A549 (cell line): ENCODE results near the gene DSCAML1. TPM values are rescaled to one million over a fixed set of nuclear protein-coding genes. Genes with fewer than 3 reads are reported as not detected.

Experiments used
- ATAC-seq, 2 experiments: fragments of 200-7000 bp in 1 of 2; fragments of >200 bp in 1 of 2; cut with Nextera tagmentation in 1 of 2; cut with Tn5 transposase in 1 of 2; 3 replicates each; pipeline versions ENCODE4 v1.8.0 to v1.9.1; 2018 to 2020; ENCODE audit warnings: mild to moderate bottlenecking in 1 of 2, moderate library complexity in 1 of 2
- CTCF ChIA-PET: fragments of 300-600 bp; sonication (Branson Sonifier 250); formaldehyde crosslinking; extraction: SDS; loops from one replicate; lab custom pipeline; 2021; ENCODE audit warnings: antibody characterized with exemption, inconsistent platforms; lab: Yijun Ruan, JAX
- POLR2A ChIA-PET: fragments of 350-600 bp; formaldehyde crosslinking; extraction: SDS; loops from one replicate; lab custom pipeline; 2021; ENCODE audit warnings: antibody characterized with exemption, inconsistent platforms; lab: Yijun Ruan, JAX
- DNase-seq, 2 experiments: peaks; one replicate each; pipeline versions ENCODE4 v3.0.0 to v3.0.0-alpha.2; 2011 to 2016; ENCODE audit warnings: low read depth in 1 of 2, low spot score in 1 of 2
- FAIRE-seq: peaks from 2 replicates; lab custom pipeline; 2011; peaks lifted over from hg19 to GRCh38; lab: Jason Lieb, UNC
- H3K27ac ChIP-seq, 2 experiments: fragments of >200 bp; sonication (Bioruptor Twin); formaldehyde crosslinking; 3 replicates each; pipeline ENCODE4 v1.5.1; 2016 to 2017
- H3K4me1 ChIP-seq: fragments of >200 bp; sonication (Bioruptor Twin); formaldehyde crosslinking; 3 replicates; pipeline ENCODE4 v1.6.1; 2016
- H3K4me2 ChIP-seq: fragments of >200 bp; sonication (Bioruptor Twin); formaldehyde crosslinking; 3 replicates; pipeline ENCODE4 v1.6.1; 2016
- H3K4me3 ChIP-seq: fragments of >200 bp; sonication (Bioruptor Twin); formaldehyde crosslinking; 3 replicates; pipeline ENCODE4 v1.5.1; 2016
- H3K9me3 ChIP-seq: fragments of >200 bp; sonication (Bioruptor Twin); formaldehyde crosslinking; 3 replicates; pipeline ENCODE4 v1.6.1; 2016
- BHLHE40 ChIP-seq: IDR thresholded peaks from 2 replicates; pipeline ENCODE4 v1.6.1; 2012; ENCODE audit warnings: low read depth, low read length, inconsistent platforms
- CBX2 ChIP-seq: fragments of 200-600 bp; sonication (generic); IDR thresholded peaks from 2 replicates; pipeline ENCODE4 v1.6.1; 2016; ENCODE audit warnings: low read depth, mild to moderate bottlenecking, borderline replicate concordance
- FOXS1 ChIP-seq: fragments of 250-450 bp; sonication (Bioruptor Pico); IDR thresholded peaks from 2 replicates; pipeline ENCODE4 v1.5.0; 2020; ENCODE audit warnings: mild to moderate bottlenecking, moderate library complexity
- HDAC2 ChIP-seq: fragments of 200-600 bp; sonication (generic); IDR thresholded peaks from 2 replicates; pipeline ENCODE4 v1.6.1; 2016
- HOXA7 ChIP-seq: fragments of 250-450 bp; sonication (Bioruptor Pico); IDR thresholded peaks from 2 replicates; pipeline ENCODE4 v1.5.0; 2020; ENCODE audit warnings: mild to moderate bottlenecking, moderate library complexity
- JUN ChIP-seq, 2 experiments: fragments of >200 bp; sonication (Bioruptor Twin); formaldehyde crosslinking; IDR thresholded peaks; 2 replicates in 1 of 2; 3 replicates in 1 of 2; pipeline ENCODE4 v1.6.1; 2016 to 2017
- JUNB ChIP-seq: fragments of >200 bp; sonication (Bioruptor Twin); formaldehyde crosslinking; IDR thresholded peaks from 2 replicates; pipeline ENCODE4 v1.6.1; 2016
- KDM1A ChIP-seq: fragments of 200-600 bp; sonication (generic); IDR thresholded peaks from 2 replicates; pipeline ENCODE4 v1.6.1; 2016; ENCODE audit warnings: low read depth, mild to moderate bottlenecking
- MAZ ChIP-seq: fragments of 150-350 bp; IDR thresholded peaks from 2 replicates; pipeline ENCODE4 v1.6.1; 2014; ENCODE audit warnings: antibody characterized with exemption, low read depth, low read length, borderline replicate concordance
- NFE2L2 ChIP-seq: fragments of 150-350 bp; conservative IDR thresholded peaks from 2 replicates; pipeline ENCODE4 v1.6.1; 2014; ENCODE audit warnings: low read length
- NPAS2 ChIP-seq: fragments of 250-450 bp; sonication (Bioruptor Pico); IDR thresholded peaks from 2 replicates; pipeline ENCODE4 v1.8.0; 2022; ENCODE audit warnings: mild to moderate bottlenecking, moderate library complexity, borderline replicate concordance
- PHF8 ChIP-seq: fragments of 200-600 bp; sonication (generic); IDR thresholded peaks from 2 replicates; pipeline ENCODE4 v1.6.1; 2016; ENCODE audit warnings: low read depth, mild to moderate bottlenecking, antibody characterized with exemption, moderate library complexity, borderline replicate concordance
- POLR2A ChIP-seq: IDR thresholded peaks from 2 replicates; pipeline ENCODE4 v1.6.1; 2012; ENCODE audit warnings: mild to moderate bottlenecking, low read length
- RAD21 ChIP-seq, 2 experiments: fragments of >200 bp in 1 of 2; sonication (Bioruptor Twin) in 1 of 2; formaldehyde crosslinking in 1 of 2; IDR thresholded peaks in 1 of 2; conservative IDR thresholded peaks in 1 of 2; 2 replicates in 1 of 2; 3 replicates in 1 of 2; pipeline ENCODE4 v1.6.1; 2012 to 2018; ENCODE audit warnings: inconsistent platforms in 1 of 2
- RARB ChIP-seq: fragments of 250-450 bp; sonication (Bioruptor Pico); IDR thresholded peaks from 2 replicates; pipeline ENCODE4 v1.8.0; 2021; ENCODE audit warnings: mild to moderate bottlenecking, moderate library complexity
- TP53 ChIP-seq: fragments of 250-450 bp; sonication (Bioruptor Pico); IDR thresholded peaks from 2 replicates; pipeline ENCODE4 v1.5.0; 2021; ENCODE audit warnings: mild to moderate bottlenecking, moderate library complexity
- ZFP36 ChIP-seq: fragments of 450-650 bp; IDR thresholded peaks from 2 replicates; pipeline ENCODE4 v1.6.1; 2014; ENCODE audit warnings: borderline replicate concordance; ENCODE audit not compliant: partially characterized antibody
- ZSCAN20 ChIP-seq: fragments of 250-450 bp; sonication (Bioruptor Pico); IDR thresholded peaks from 2 replicates; pipeline ENCODE4 v1.8.0; 2022; ENCODE audit warnings: mild to moderate bottlenecking, moderate library complexity
- WGBS: methylation state at CpG from one replicate; pipeline ENCODE4 v1.1.6; 2017; ENCODE audit errors: missing lambda C conversion rate; 5-methylcytosine and 5-hydroxymethylcytosine counted together
- polyA plus RNA-seq, 4 experiments: library from polyadenylated mRNA; depleted of rRNA in 3 of 4; stranded (reverse); fragments of >200 nt; fragmentation: RNase III in 1 of 4; extraction: RNeasy Plus Mini Kit Qiagen cat#74134 plus additional on column Dnase treatment in 1 of 4; gene quantifications; 2 replicates in 3 of 4; 3 replicates in 1 of 4; pipeline ENCODE4 v1.2.3, GENCODE V29; 2011 to 2017
- TF ChIP-seq, protein P1 (sequence below): fragments of >200 bp; sonication (Bioruptor Twin); formaldehyde crosslinking; IDR thresholded peaks from 3 replicates; pipeline ENCODE4 v1.5.1; 2016
- TF ChIP-seq, protein P2 (sequence below): fragments of 450-650 bp; IDR thresholded peaks from 2 replicates; pipeline ENCODE4 v1.6.1; 2014; ENCODE audit warnings: antibody characterized with exemption
- TF ChIP-seq, protein P3 (sequence below): fragments of >200 bp; sonication (Bioruptor Twin); formaldehyde crosslinking; IDR thresholded peaks from 2 replicates; pipeline ENCODE4 v1.6.1; 2016
- TF ChIP-seq, protein P4 (sequence below): fragments of 250-450 bp; sonication (Bioruptor Pico); IDR thresholded peaks from 2 replicates; pipeline ENCODE4 v1.5.0; 2020; ENCODE audit warnings: low read depth, mild to moderate bottlenecking, moderate library complexity
- TF ChIP-seq, protein P5 (sequence below): fragments of 150-350 bp; IDR thresholded peaks from 2 replicates; pipeline ENCODE4 v1.6.1; 2014; ENCODE audit warnings: low read depth, mild to moderate bottlenecking, low read length

DSCAML1 gene
- polyA plus RNA-seq, 2 of the 4 experiments (the other 2 are of a cell fraction): 0.12 to 0.31 TPM

DNA sequence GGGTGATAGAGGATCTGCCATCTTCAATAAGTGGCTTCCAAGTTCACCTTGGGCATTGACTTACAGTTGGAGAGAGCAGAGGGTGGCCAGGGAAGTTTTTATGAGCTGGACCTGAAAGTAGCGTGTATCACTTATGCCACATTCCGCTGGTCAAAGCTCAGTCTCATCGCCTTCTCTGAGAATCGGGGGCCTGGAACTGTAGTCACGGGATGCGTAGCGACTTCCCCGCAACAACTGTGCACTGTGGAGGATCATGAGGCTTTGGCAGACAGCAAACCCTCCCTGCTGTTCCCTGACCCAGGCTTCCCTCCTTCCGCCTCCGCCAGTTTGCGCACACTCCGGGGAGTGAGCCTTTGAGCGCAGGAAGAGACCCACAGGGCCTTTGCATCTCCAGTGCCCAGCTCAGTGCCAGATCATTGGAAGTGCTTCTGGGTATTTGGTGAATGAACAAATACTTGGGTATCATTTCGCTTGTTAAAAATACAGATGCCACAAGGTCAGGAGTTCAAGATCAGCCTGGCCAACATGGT, 373.9 kb downstream of the DSCAML1 start:
- no peaks in the 10 kb centered on the region for H3K4me1 ChIP-seq
- no peak overlapping the region for H3K4me3 ChIP-seq
- H3K4me2 ChIP-seq: no peak overlapping the region
- FAIRE-seq (no peak), ATAC-seq (no peak), DNase-seq (no peak)
- ChIA-PET CTCF (interaction anchor here (0.6 to 7.6 kb wide), 4 partner anchors 8 to 710 kb away, joined by 3 to 128 read pairs (median 91); no protein-coding TSS in a partner anchor), POLR2A (no interaction called here)
- no peaks in the 10 kb centered on the region for H3K9me3 ChIP-seq
- WGBS: 78% methylated on average over 12 of the region's 14 CpGs
- no peak overlapping the region for H3K27ac ChIP-seq
- TF ChIP-seq RAD21 (conservative IDR thresholded peaks at IDR 0.05 in 1 of 2, IDR thresholded peaks at IDR 0.05 in 1 of 2) (no peak), CBX2 (no peak), NPAS2 (no peak), RARB (CRISPR knock-in tag) (no peak), PHF8 (no peak), JUN (IDR thresholded peaks at IDR 0.05) (no peak), HOXA7 (CRISPR knock-in tag) (no peak)
- TF ChIP-seq, all 56 proteins: peak for 0

DNA sequence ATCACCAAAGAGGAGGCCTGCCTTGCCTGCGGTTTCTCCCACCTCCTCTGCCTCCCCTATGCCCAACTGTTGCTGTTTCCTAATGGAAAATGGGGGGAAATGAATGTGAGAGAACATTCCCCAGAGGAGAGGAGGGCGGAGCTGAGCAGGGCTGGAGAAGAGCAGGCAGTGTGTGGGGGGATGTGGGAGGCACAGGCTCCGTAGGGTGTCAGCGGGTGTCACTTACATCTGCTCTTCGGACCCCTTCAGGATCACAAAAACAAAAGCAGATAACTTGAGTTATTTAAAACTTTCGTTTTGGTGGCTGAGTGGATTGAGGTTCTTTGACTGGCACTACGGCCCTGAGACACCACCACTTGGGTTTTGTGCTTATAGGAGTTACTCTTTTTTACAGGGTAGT, 375.5 kb downstream of the DSCAML1 start:
- ATAC-seq (no peak), FAIRE-seq (no peak), DNase-seq (no peak)
- ChIA-PET CTCF (interaction anchor here (6.7 kb wide), 1 partner anchor 388 kb away, joined by 105 read pairs; no protein-coding TSS in a partner anchor), POLR2A (no interaction called here)
- no peak overlapping the region for H3K27ac ChIP-seq
- H3K4me2 ChIP-seq: no peak overlapping the region
- no peaks in the 10 kb centered on the region for H3K4me1 ChIP-seq
- 79% methylated on average over 7 of the region's 7 CpGs for WGBS
- TF ChIP-seq, protein P1, sequence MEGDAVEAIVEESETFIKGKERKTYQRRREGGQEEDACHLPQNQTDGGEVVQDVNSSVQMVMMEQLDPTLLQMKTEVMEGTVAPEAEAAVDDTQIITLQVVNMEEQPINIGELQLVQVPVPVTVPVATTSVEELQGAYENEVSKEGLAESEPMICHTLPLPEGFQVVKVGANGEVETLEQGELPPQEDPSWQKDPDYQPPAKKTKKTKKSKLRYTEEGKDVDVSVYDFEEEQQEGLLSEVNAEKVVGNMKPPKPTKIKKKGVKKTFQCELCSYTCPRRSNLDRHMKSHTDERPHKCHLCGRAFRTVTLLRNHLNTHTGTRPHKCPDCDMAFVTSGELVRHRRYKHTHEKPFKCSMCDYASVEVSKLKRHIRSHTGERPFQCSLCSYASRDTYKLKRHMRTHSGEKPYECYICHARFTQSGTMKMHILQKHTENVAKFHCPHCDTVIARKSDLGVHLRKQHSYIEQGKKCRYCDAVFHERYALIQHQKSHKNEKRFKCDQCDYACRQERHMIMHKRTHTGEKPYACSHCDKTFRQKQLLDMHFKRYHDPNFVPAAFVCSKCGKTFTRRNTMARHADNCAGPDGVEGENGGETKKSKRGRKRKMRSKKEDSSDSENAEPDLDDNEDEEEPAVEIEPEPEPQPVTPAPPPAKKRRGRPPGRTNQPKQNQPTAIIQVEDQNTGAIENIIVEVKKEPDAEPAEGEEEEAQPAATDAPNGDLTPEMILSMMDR: no peak
- TF ChIP-seq HDAC2 (no peak), BHLHE40 (no peak), ZSCAN20 (CRISPR knock-in tag) (no peak), FOXS1 (CRISPR knock-in tag) (no peak), NFE2L2 (no peak), JUN (IDR thresholded peaks at IDR 0.05) (no peak), KDM1A (no peak), JUNB (no peak), POLR2A (no peak)
- TF ChIP-seq, protein P2, sequence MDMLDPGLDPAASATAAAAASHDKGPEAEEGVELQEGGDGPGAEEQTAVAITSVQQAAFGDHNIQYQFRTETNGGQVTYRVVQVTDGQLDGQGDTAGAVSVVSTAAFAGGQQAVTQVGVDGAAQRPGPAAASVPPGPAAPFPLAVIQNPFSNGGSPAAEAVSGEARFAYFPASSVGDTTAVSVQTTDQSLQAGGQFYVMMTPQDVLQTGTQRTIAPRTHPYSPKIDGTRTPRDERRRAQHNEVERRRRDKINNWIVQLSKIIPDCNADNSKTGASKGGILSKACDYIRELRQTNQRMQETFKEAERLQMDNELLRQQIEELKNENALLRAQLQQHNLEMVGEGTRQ: no peak
- TF ChIP-seq, protein P3, sequence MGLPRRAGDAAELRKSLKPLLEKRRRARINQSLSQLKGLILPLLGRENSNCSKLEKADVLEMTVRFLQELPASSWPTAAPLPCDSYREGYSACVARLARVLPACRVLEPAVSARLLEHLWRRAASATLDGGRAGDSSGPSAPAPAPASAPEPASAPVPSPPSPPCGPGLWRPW: no peak
- TF ChIP-seq, protein P4, sequence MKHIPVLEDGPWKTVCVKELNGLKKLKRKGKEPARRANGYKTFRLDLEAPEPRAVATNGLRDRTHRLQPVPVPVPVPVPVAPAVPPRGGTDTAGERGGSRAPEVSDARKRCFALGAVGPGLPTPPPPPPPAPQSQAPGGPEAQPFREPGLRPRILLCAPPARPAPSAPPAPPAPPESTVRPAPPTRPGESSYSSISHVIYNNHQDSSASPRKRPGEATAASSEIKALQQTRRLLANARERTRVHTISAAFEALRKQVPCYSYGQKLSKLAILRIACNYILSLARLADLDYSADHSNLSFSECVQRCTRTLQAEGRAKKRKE (CRISPR knock-in tag): no peak
- H3K4me3 ChIP-seq: no peak overlapping the region
- no peaks in the 10 kb centered on the region for H3K9me3 ChIP-seq

DNA sequence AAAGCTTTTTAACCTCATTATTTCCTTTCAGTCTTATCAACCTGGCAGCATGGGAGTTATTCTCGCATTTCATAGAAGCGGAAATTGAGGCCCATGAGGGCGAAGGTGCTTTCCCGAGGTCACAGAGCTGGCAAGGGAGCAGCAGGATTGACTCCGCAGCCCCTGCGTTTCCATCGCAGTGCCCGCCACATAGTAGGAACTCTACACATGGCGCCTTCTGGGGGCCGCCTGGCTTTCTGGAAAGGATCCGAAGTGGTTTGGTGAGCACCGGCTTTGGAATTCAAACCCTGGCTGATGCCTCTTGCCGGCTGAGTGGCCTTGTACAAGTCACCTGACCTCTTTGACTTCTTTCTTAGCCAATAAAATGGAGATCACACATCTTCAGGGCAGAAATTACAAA, 376.0 kb downstream of the DSCAML1 start:
- Histone ChIP-seq H3K4me1 (no peaks in the 10 kb centered on the region), H3K4me3 (no peak overlapping the region), H3K9me3 (no peaks in the 10 kb centered on the region)
- FAIRE-seq (no peak), ATAC-seq (no peak)
- 90% methylated on average over 12 of the region's 13 CpGs for WGBS
- no peak for TF ChIP-seq MAZ
- TF ChIP-seq NFE2L2: no peak
- TF ChIP-seq, protein P5, sequence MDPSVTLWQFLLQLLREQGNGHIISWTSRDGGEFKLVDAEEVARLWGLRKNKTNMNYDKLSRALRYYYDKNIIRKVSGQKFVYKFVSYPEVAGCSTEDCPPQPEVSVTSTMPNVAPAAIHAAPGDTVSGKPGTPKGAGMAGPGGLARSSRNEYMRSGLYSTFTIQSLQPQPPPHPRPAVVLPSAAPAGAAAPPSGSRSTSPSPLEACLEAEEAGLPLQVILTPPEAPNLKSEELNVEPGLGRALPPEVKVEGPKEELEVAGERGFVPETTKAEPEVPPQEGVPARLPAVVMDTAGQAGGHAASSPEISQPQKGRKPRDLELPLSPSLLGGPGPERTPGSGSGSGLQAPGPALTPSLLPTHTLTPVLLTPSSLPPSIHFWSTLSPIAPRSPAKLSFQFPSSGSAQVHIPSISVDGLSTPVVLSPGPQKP: no peak
- no peak for TF ChIP-seq BHLHE40
- TF ChIP-seq ZFP36: no peak
- no peak for TF ChIP-seq TP53
- TF ChIP-seq NPAS2: no peak
- TF ChIP-seq, protein P3: no peak
- no peak for TF ChIP-seq ZSCAN20 (CRISPR knock-in tag)
- TF ChIP-seq, all 56 proteins: peak for 0
- DNase-seq: no peak
- H3K4me2 ChIP-seq: no peak overlapping the region
- no peak overlapping the region for H3K27ac ChIP-seq
- ChIA-PET POLR2A (no interaction called here), CTCF (interaction anchor here (1.3 kb wide), 1 partner anchor 525 kb away, joined by 3 read pairs; no protein-coding TSS in a partner anchor)
